ENCODE measurements around the gene RFX7.

RFX7 gene

GRCh38 chr15:56244038-56244810 is 545 bp upstream of the RFX7 start (continued):
- TF ChIP-seq ZNF335 (tag by site-specific recombination; conservative IDR thresholded peaks at IDR 0.05): peak; percentile 80
- TF ChIP-seq ZSCAN16 (tag by site-specific recombination; IDR thresholded peaks at IDR 0.05): no peak
- no peak for TF ChIP-seq SALL2 (tag by site-specific recombination; IDR thresholded peaks at IDR 0.05; ENCODE audit: borderline replicate concordance)
- TF ChIP-seq GLIS1 (tag by site-specific recombination; IDR thresholded peaks at IDR 0.05): peak; percentile 70
- TF ChIP-seq ZBTB48 (tag by site-specific recombination; IDR thresholded peaks at IDR 0.05): no peak
- no peak for TF ChIP-seq ZNF555 (tag by site-specific recombination; conservative IDR thresholded peaks at IDR 0.05)

GRCh38 chr15:56242576-56243162 is 1.0 kb downstream of the RFX7 start:
- Histone ChIP-seq H3K27ac (ENCODE audit: extremely low read depth, low read depth, low read length) (peak overlapping the region; percentile 66), H3K36me3 (ENCODE audit: control insufficient read depth in 2 of 2, insufficient read depth in 1 of 2, low read length in 2 of 2) (no peaks in the 10 kb centered on the region; a peak in 1 of 3 replicates), H3K9me3 (ENCODE audit: control insufficient read depth, insufficient read depth, low read depth, low read length) (no peaks in the 10 kb centered on the region), H3K4me3 (ENCODE audit: low read depth, low read length) (peak overlapping the region; percentile 74), H3K4me1 (ENCODE audit: control insufficient read depth, insufficient read depth, low read length) (peaks cover 6% of the 10 kb centered on the region; the same call in 1 of the 2 replicates)
- no peak for TF ChIP-seq ZNF112 (tag by site-specific recombination; IDR thresholded peaks at IDR 0.05)
- TF ChIP-seq EGR2 (tag by site-specific recombination; IDR thresholded peaks at IDR 0.05; ENCODE audit: low read depth): peak; percentile 39; the same call in 1 of the 2 replicates
- peak; percentile 52; the same call in 1 of the 2 replicates for TF ChIP-seq ZNF335 (tag by site-specific recombination; conservative IDR thresholded peaks at IDR 0.05)
- peak; percentile 15; the same call in 1 of the 2 replicates for TF ChIP-seq ZFHX2 (tag by site-specific recombination; conservative IDR thresholded peaks at IDR 0.05)
- TF ChIP-seq TCF7L2 (IDR thresholded peaks at IDR 0.05; ENCODE audit: borderline replicate concordance, low read depth, low read length): no peak
- no peak for TF ChIP-seq BCL11A (tag by site-specific recombination; IDR thresholded peaks at IDR 0.05; ENCODE audit: low read depth)
- TF ChIP-seq ZNF596 (tag by site-specific recombination; IDR thresholded peaks at IDR 0.05): no peak
- CTCF ChIA-PET: no interaction called here
- POLR2A ChIA-PET: interaction anchor here (0.8 kb wide), 1 partner anchor 17 kb away, joined by 3 read pairs; no protein-coding TSS in a partner anchor

GRCh38 chr15:56241374-56242105 is 2.1 kb downstream of the RFX7 start:
- no peak for TF ChIP-seq SALL2 (tag by site-specific recombination; IDR thresholded peaks at IDR 0.05; ENCODE audit: borderline replicate concordance)
- no peak for TF ChIP-seq ZNF335 (tag by site-specific recombination; conservative IDR thresholded peaks at IDR 0.05)
- TF ChIP-seq ZNF138 (tag by site-specific recombination; IDR thresholded peaks at IDR 0.05; ENCODE audit: borderline replicate concordance): no peak
- TF ChIP-seq ATF2 (tag by site-specific recombination; IDR thresholded peaks at IDR 0.05; ENCODE audit: low read depth): 0 out of 2 replicates have a peak, but pooled peaks have one; percentile 58
- peak; percentile 18 for TF ChIP-seq PRDM6 (tag by site-specific recombination; IDR thresholded peaks at IDR 0.05)
- no peak for TF ChIP-seq ZNF211 (tag by site-specific recombination; IDR thresholded peaks at IDR 0.05; ENCODE audit: low read depth)
- TF ChIP-seq ZNF280C (tag by site-specific recombination; IDR thresholded peaks at IDR 0.05): no peak
- no peak for TF ChIP-seq WT1 (tag by site-specific recombination; IDR thresholded peaks at IDR 0.05)
- no peak for TF ChIP-seq BCL11A (tag by site-specific recombination; IDR thresholded peaks at IDR 0.05; ENCODE audit: low read depth)
- peak overlapping the region; percentile 74 for H3K4me3 ChIP-seq (ENCODE audit: low read depth, low read length)
- POLR2A ChIA-PET: no interaction called here
- H3K4me1 ChIP-seq (ENCODE audit: control insufficient read depth, insufficient read depth, low read length): peaks cover 6% of the 10 kb centered on the region; the same call in 1 of the 2 replicates
- CTCF ChIA-PET: interaction anchor here (0.6 kb wide), 1 partner anchor 39 kb away, joined by 3 read pairs; no protein-coding TSS in a partner anchor
- no peak overlapping the region for H3K27ac ChIP-seq (ENCODE audit: extremely low read depth, low read depth, low read length)
- H3K9me3 ChIP-seq (ENCODE audit: control insufficient read depth, insufficient read depth, low read depth, low read length): no peaks in the 10 kb centered on the region
- no peaks in the 10 kb centered on the region; a peak in 1 of 3 replicates for H3K36me3 ChIP-seq (ENCODE audit: control insufficient read depth in 2 of 2, insufficient read depth in 1 of 2, low read length in 2 of 2)

Data from HEK293 (cell line).